EL (cell line): ENCODE results near the gene CTAGE9.

Source experiments
- DNase-seq: peaks from one replicate; pipeline ENCODE4 v3.0.0-alpha.2; 2016

Gene CTAGE9

GRCh38 chr6:131660195-131660594 is 50.6 kb downstream of the CTAGE9 start:
- DNase-seq: peak; percentile 48
